GM18909 (cell line): ENCODE results near the gene USF2.
"Not testable (repeated sequence)": the region's sequence is repeated elsewhere in the genome, so short reads cannot be mapped to it uniquely, and the experiment has no call there.

ENCODE experiments used
- ATAC-seq: cut with Tn5 transposase; IDR thresholded peaks from one replicate; pipeline ENCODE4 v1.9.1; 2021; ENCODE audit warnings: mild to moderate bottlenecking; ENCODE audit not compliant: unreplicated experiment, poor library complexity

USF2 gene, protein sequence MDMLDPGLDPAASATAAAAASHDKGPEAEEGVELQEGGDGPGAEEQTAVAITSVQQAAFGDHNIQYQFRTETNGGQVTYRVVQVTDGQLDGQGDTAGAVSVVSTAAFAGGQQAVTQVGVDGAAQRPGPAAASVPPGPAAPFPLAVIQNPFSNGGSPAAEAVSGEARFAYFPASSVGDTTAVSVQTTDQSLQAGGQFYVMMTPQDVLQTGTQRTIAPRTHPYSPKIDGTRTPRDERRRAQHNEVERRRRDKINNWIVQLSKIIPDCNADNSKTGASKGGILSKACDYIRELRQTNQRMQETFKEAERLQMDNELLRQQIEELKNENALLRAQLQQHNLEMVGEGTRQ

DNA sequence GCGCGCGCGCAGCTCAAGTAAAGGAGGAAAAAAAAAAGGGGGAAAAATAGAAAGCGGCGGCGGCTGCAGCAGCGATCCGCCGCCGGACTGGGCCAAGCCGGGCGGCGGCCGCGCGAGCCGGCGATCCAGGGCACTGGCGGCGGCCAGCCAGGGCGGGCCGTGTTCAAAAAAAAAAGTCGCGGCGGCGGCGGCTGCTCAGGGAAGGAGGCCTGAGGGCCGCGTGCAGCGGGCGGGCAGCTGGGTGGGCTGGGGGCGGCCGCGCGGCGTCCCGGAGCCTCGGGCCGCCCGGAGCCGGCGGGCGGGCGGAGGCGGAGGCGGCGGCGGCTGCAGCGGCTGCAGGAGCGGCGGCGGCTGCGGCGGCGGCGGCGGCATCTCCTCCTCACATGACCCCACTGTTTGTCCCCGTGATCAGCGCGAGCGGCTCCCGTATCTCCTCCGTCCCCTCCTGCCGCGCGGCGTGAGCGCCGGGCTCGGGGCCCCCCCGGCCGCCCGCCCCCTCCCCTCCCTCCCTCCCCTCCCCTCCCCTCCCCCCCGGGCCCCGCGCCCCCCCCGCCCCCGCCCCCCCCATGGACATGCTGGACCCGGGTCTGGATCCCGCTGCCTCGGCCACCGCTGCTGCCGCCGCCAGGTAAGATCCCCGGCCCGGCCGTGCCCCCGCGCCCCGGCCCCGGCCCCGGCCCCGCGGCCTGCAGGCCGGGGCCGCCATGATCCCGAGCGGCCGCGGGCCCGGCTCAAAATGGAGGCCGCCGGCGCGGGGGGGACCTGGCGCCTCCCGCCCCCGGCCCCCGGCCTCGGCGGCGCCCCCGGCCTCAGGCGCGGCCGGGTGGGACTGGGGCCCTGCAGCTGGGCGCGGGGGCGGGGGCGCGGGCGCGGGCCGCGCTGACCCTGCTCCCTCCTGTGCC lies at the start of gene USF2:
TSS of gene USF2 (plus strand) at position 427 of the 902 bp plus-strand sequence. CDS start at position 567, 140 bp downstream.
- ATAC-seq, result peak; percentile 22

DNA sequence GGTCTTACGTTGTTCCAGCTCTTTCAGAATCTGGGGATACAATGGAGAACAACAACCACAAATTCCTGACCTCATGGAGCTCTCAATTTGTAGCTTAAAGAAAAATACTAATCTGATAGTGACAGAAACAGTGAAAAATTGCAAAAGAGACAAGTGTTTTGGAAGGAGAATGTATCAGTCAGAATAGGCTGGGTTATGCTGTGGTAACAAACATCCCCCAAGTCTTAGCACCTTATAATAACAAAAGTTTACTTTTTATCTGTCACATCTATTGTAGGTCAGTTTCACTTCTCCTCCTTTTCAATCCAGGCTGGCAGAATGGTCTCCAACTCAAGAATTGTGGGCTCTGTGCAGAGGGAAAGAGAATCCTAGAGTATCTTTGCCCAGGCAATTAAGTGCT lies 49.8 kb upstream of the USF2 start:
- ATAC-seq, result no peak

DNA sequence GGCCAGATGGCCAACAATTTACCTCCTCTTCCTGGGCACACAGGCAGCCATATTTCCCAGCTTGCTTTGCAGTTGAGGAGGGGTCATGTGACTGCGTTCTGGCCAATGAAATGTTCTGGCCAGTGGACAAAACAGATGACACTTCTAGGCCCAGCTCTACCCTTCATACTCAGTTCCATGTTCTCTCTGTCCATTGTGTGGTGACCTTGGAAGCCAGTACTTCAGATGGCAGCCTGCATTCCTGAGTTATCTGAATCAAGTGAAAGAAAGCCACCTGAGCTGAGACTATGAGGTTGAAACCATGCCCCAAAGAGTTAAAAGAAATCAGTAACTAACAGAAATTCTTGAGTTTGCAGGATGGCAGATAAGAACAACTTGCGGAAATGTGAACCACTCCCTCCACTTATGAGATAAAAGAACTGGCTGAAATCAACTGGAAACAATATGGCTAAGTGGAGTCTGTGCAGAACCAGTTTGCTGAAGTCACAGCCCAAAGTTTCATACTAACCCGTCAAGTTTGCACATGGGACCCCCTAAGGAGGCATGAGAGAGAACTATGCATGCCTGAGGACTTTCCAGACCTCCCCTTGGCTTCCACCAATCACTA lies 48.3 kb upstream of the USF2 start:
- no peak for ATAC-seq

DNA sequence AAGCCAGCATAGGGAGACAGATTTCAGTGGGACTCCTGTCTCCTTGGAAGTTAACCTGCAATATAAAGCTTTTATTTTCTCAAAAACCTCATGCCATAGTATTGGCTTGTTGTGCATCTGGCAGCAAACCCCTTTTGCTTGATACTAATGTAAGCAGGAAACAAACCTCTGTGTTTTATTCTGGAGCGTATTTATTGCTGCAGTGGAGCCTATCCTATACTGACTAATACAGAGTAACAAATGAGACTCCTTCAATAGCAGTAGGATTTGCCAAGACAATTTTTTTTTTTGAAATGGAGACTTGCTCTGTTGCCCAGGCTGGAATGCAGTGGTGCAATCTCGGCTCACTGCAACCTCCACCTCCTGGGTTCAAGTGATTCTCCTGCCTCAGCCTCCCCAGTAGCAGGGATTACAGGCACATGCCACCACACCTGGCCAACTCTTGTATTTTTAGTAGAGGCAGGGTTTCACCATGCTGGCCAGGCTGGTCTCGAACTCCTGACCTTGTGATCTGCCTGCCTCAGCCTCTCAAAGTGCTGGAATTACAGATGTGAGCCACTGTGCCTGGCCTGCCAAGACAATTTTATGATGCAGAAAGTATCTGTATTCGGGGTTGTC lies 47.7 kb upstream of the USF2 start:
- not testable (repeated sequence) for ATAC-seq

DNA sequence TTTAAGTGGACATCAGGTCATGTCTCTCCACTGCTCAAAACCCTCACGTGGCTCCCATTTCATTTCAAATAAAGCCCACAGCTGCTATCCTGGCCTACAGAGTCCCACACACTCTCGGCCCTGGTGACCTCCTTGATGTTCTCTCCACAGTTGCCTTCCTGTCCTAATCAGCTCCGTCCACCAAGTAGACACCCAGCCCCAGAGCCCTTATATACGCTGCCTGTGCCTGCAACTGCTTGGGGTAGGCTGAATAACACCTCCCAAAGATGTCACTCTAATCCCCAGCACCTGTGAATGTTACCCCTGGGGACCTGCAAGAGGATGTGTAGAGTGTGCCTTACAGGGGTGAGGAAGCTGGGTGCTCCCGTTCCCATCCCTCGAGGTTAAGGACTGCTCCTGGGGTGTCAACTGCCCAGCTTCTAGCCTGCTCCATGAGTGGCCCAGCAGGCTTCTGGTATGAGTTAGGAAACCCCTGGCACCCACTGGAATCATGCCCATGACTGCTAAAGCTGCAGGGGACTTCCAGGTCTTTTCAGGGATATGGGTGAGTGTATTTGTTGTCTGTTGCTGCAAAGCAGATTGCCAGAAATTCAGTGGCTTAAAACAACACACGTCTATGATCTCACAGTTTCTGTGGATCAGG lies 46.3 kb upstream of the USF2 start:
- ATAC-seq, result no peak

DNA sequence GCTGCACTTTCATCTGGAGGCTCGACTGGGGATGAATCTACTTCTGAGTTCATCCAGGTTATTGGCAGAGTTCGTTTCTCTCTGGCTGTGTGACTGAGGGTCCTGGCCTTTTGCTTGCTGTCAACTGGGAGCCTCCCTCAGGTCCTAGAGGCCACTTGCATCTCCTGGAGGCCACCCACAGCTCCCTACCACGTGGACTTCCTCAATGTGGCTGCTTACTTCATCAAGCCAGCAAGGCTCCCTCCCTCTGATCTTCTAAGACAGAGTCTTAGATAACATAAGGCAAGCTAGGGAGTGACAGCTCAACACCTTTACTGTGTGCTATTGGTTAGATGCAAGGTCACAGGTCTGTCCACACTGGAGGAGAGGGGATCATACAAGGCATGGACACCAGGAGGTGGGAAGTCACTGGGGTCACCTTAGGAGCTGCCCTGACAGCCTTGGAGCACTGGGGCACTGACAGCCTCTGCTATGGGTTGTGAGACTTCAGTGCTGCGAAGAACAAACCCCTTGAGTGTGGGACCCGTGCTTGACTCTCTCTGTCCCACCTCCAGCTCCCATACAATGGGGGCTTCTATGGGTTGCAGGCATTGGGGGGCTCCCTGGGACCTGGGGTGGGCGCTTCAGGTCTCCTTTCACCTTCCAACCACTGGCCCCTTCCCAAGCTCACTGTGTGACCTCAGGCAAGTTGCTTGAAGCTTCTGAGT lies 45.5 kb upstream of the USF2 start:
- ATAC-seq, result no peak

DNA sequence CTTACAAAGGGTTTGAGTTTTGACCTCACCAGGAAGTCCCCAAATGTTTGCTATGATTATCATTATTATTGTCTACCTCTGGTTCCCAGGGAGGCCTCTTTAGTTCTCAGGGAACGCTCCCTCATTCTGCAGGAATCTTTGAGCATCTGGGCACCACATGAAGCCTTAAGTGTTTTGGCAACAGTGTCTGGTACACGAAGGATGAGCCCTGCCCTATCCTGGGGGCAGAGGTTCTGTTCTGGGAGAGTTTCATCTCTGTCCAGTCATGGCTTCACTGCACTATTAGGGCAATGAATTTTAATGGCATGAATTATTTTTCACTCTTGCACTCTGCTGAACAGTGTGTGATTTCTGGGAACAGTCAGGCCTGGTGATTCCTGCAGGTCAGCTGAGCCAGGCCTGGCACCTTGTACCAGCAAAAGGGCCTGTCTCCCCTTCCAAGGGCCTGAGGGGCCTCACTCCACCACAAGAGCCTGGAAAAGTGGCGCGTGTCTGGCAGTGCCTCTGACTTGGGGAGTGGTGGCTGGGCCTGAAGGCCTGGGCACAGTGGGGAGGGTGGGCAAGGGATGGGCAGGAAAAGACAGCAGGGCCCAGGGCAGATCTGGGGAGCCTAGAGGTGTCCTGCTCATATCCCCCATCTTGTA lies 44.8 kb upstream of the USF2 start:
- no peak for ATAC-seq

DNA sequence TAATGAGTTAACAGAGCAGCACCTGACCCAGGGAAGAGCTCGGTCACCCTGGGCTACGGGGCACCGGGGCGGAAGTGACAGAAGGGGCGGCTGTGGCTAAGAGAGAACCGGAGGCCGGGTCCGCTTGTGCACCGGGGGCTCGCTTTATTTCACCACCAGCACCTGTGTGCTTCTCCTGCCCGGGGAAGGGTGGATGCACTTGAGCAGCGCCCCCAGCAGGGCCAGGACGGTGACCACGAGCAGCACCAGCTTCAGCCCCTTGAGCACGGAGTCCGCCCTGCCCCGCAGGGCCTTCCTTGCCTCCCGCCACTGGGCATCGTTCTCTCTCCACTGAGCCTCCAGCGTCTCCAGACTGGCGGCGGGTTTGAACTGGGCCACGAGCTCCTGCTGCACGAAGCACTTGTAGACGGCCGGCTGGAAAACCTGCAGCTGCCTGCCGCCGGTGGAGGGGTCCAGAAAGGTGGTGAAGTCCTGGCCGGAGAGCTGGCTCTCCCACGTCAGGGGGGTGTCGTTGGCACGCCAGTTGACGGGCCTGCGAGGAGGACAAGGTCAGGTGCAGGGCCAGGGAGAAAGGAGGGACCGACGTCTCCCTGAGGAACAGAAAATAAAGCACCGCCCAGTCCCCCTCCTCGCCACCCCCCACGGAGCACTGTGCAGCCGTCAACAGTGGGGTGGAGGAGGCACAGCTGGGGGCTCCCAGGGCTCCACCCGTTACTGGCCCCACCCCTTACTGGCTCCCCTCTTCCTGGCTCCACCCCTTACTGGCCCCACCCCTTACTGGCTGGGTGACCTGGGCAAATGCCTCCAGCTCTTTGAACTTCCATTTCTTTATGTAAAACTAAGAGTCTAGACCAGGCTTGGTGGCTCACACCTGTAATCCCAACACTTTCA lies 43.8 kb upstream of the USF2 start:
- ATAC-seq, result no peak

DNA sequence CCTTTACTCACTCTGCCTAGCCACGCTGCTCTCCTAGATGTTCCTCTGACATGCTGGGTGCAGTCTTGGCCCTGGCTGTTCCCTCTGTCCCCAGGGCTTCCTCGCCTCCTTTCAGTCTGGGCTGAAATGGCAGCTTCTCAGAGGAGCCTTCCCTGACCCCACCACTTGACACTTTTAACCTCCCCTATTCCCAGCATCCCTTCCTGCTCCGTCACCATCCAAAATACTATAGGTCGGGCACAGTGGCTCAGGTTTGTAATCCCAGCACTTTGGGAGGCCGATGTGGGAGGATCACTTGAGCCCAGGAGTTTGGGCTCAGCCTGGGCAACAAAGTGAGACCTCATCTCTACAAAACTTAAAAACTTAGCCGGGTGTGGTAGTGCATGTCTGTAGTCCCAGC lies 42.8 kb upstream of the USF2 start:
- ATAC-seq, result no peak

DNA sequence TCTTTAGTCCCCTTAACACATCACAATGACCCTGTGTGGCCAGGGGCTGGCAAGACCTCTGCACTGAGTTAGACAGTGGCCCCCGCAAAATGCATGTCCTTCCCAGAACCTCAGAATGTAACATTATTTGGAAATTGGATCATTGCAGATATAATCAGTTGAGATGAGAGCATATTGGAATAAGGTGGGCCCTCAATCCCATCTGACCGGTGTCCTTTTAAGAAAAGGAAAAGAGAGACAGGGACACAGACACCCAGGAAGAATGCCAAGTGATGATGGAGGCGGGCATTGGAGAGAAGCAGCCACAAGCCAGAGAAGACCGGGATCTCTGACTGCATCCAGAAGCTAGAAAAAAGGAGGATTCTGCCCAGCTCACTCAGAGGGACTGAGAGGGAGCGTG lies 42.0 kb upstream of the USF2 start:
- ATAC-seq, result no peak

DNA sequence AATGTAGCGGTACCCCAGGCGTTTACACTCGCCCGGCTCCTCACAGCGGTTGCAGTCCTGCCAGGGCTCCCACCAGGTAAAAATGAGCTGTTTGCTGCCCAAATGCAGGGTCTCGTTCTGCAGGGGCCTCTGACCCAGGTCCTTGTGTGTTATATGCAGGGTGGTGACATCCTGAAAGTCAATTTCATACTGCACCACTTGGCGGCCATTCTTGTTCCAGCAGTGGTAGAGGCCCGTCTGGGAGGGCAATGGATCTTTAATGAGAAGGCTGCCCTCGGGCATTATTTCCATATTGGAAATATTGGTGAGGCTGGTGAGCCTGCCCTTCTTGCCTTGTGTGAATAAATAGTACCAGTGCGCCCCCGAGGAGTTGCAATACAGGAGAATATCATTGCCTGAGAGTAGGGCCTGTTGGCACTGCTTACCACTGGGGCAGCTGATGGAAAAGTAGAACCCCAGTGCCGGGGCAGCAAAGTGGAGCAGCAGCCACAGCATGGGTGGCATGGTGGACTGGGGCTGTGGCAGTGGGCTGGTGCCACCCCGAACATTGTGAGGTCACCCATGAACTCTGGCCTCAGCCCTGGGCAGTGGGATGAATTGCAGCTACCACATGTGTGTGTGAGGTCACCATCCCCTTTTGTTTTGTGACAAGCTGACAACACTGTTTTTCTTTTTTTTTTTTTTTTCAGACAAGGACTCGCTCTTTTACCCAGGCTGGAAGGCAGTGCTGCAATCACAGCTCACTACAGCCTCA lies 40.4 kb upstream of the USF2 start, which contains the start of gene FAM187B:
TSS of gene FAM187B (minus strand) at position 563 of the 754 bp plus-strand sequence. CDS start at position 504, 59 bp downstream.
- no peak for ATAC-seq

DNA sequence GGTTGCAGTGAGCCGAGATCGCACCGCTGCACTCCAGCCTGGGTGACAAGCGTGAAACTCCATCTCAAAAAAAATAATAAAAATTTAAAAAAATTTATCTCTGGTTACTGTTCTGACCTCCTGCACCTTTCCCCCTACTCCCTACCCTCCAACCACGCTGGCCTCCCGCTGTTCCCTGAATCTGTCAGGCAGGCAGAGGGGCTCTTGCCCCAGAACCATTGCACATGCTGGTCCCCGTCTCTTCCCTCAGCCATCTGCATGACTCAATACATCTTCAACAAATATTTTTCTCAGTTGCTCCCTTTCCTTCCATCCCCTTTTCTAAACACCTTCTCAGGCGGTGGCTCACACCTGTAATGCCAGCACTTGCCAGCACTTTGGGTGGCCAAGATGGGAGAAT lies 39.2 kb upstream of the USF2 start:
- ATAC-seq, result no peak

DNA sequence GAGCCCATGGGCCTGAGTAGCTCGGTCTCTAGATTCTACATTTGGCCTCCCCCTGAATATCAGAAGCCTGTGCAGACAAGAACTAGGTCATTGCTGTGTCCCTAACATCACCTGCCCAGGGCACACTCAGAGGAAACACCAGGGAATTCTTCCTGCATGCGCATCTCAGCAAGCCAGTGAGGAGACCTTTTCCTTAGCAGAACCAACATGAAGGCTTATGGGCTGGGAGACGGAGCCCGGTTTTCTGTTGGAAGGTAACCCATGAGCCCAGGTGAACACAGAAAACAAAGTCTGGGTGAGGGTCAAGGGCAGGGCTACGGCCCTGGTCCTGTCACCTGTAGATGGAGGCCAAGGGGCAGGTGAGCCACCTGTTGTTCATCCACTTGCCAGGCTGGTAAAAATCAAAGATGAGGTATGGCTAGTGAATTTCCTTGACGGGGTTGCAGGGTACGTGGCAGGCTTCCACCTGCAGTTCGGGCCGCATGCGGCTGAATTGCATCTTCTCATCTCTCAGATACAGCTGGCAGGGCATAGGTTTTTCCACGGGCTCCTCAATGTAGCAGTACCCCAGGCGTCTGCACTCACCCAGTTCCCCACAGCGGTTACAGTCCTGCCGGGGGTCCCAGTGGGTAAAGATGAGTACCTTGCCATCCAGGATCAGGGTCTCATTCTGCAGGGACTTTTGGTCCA lies 36.7 kb upstream of the USF2 start:
- no peak for ATAC-seq

DNA sequence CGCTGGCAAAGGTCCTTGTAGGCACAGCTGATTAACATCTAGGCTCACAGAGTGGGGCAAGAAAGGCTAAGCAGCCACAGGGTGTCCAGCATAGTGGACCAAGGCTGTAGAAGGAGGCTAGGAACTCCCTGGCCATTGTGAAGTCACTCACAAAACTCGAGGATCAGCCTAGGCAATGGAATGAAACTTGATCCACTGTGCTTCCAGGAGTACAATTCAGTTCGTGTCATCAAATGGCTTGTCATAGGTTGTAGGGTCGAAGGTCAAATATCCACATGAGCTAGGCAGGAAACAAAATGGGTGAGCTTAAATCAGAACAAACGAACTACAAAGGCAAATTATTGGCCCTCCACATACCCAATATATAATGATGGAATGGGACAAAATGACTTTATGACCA lies 35.9 kb upstream of the USF2 start:
- ATAC-seq, result no peak

DNA sequence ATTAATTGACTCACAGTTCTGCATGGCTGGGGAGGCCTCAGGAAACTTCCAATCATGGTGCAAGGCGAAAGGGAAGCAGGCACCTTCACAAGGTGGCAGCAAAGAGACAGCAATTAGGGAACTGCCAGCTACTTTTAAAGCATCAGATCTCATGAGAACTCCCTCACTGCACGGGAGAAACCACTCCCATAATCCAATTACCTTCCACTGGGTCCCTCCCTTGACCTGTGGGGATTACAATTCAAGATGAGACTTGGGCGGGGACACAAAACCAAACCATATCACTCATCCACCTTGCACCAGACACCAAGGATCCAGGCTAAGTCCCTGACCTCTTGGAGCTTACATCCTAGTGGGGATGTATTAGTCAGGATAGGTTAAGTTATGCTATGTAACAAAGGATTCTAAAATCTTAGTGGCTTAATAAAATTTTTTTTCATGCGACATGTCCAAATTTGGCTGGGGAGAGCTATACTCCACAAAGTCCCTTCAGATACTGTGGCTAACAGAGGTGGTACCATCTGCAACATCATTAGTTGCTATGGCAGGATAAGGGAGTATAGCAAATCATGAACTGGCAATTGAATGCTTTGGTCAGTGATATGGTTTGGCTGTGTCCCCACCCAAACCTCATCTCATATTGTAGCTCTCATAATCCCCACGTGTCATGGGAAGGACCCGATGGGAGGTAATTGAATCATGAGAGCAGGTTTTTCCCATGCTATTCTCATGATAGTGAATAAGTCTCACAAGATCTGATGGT lies 31.9 kb upstream of the USF2 start:
- ATAC-seq, result no peak

DNA sequence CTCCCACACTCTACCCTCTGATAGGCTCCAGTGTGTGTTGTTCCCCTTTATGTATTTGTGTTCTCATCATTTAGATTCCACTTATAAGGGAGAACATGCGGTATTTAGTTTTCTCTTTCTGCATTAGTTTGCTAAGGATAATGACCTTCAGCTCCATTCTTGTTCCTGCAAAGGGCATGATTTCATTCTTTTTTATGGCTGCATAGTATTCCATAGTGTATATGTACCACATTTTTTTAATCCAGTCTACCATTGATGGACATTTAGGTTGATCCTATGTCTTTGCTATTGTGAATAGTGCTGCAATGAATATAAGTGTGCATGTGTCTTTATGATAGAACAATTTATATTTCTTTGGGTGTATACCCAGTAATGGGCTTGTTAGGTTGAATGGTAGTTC lies 29.2 kb upstream of the USF2 start:
- ATAC-seq, result not testable (repeated sequence)
